ENCODE data around the gene PWP2.
"Not testable (repeated sequence)": the region's sequence is repeated elsewhere in the genome, so short reads cannot be mapped to it uniquely, and the experiment has no call there.

- TF ChIP-seq EP300, POLR2A (IDR thresholded peaks at IDR 0.05): not testable (repeated sequence)
Measured at GRCh38 chr21:44154816-44155230, 47.6 kb downstream of the PWP2 start.
